Activated T-helper 1 cell treated with Interleukin-2 at 50 U/mL for 16 hours (primary cell): ENCODE measurements around the gene PLA2G3.
A peak's percentile ranks its signal among the peaks of the same experiment; 100 is the strongest.
"Not testable (repeated sequence)": the region's sequence is repeated elsewhere in the genome, so short reads cannot be mapped to it uniquely, and the experiment has no call there.

Source experiments
- DNase-seq: peaks from one replicate; pipeline ENCODE4 v3.0.0-alpha.2; 2020; ENCODE audit warnings: low read depth

The PLA2G3 gene

GRCh38 chr22:31122532-31123291 lies 17.6 kb downstream of the PLA2G3 start, which contains the start of gene INPP5J:
Gene INPP5J (plus strand): TSS chr22:31122966. CDS start chr22:31123015, 49 bp downstream.
- no peak for DNase-seq

- no peak for DNase-seq
These were observed 18.1 kb downstream of the PLA2G3 start for GRCh38 chr22:31122196-31122531.

- DNase-seq = no peak
These were observed 18.9 kb downstream of the PLA2G3 start for GRCh38 chr22:31121403-31121802.

- DNase-seq = no peak
These were observed 19.7 kb downstream of the PLA2G3 start for GRCh38 chr22:31120642-31121041.

GRCh38 chr22:31120230-31120629 lies 20.1 kb downstream of the PLA2G3 start:
- DNase-seq = no peak

GRCh38 chr22:31119026-31119717 lies 21.1 kb downstream of the PLA2G3 start:
- DNase-seq = no peak

- DNase-seq = no peak
These were observed 22.1 kb downstream of the PLA2G3 start for GRCh38 chr22:31118046-31118820.

- DNase-seq = not testable (repeated sequence)
These were observed 27.7 kb downstream of the PLA2G3 start for GRCh38 chr22:31112547-31113091.

GRCh38 chr22:31107894-31108218 lies 32.5 kb downstream of the PLA2G3 start:
- no peak for DNase-seq

GRCh38 chr22:31107178-31107893 lies 33.0 kb downstream of the PLA2G3 start, which contains the start of gene SELENOM:
Gene SELENOM (minus strand): TSS chr22:31107568. CDS start chr22:31107505, 63 bp downstream.
- DNase-seq = peak; percentile 81

GRCh38 chr22:31106731-31107177 lies 33.6 kb downstream of the PLA2G3 start:
- DNase-seq = no peak

- DNase-seq = no peak
These were observed 34.2 kb downstream of the PLA2G3 start for GRCh38 chr22:31106001-31106571.

- no peak for DNase-seq
These were observed 34.9 kb downstream of the PLA2G3 start for GRCh38 chr22:31105282-31105929.

GRCh38 chr22:31104869-31105268 lies 35.4 kb downstream of the PLA2G3 start:
- DNase-seq = no peak

- no peak for DNase-seq
These were observed 36.2 kb downstream of the PLA2G3 start for GRCh38 chr22:31103899-31104694.

GRCh38 chr22:31103111-31103510 lies 37.2 kb downstream of the PLA2G3 start:
- no peak for DNase-seq

GRCh38 chr22:31102441-31103081 lies 37.7 kb downstream of the PLA2G3 start:
- no peak for DNase-seq

- no peak for DNase-seq
These were observed 39.4 kb downstream of the PLA2G3 start for GRCh38 chr22:31100762-31101525.
